ENCODE results near the gene PPP1R12C. TPM values are rescaled to one million over a fixed set of nuclear protein-coding genes. Genes with fewer than 3 reads are reported as not detected.

The PPP1R12C gene
- total and polyA plus RNA-seq, 2 donors from 2014 or later, result 89.0 to 146 TPM

DNA sequence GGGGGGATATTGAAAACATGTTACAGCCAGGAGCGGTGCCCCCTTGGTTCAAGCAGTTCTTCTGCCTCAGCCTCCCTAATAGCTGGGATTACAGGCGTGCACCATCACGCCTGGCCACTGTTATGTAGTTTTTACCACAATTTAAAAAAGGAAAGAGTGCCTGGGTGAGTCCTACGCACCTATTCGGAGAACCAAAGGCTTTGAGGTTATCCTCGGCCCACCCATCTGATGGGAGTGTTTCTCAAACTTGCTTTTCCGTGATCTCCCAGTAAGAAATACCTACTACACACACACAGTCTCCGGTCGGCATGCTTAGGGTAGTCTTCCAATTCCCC is 75.1 kb downstream of the PPP1R12C start:
- Histone ChIP-seq H3K36me3 (ENCODE audit: control insufficient read depth in 2 of 3, insufficient read depth in 3 of 3, low read length in 3 of 3) (peaks cover 0 to 13% (median 8%) of the 10 kb centered on the region in 3 donors), H3K4me1 (ENCODE audit: control insufficient read depth in 2 of 3, insufficient read depth in 2 of 3, low read depth in 1 of 3, low read length in 3 of 3) (no peaks in the 10 kb centered on the region), H3K4me3 (ENCODE audit: low read length in 3 of 3) (no peak overlapping the region), H3K27me3 (ENCODE audit: control insufficient read depth, insufficient read depth, low read length) (no peaks in the 10 kb centered on the region), H3K9me3 (ENCODE audit: control insufficient read depth in 2 of 3, insufficient read depth in 1 of 3, low read length in 3 of 3) (no peaks in the 10 kb centered on the region), H3K9ac (ENCODE audit: low read length in 3 of 3) (no peak overlapping the region), H3K27ac (ENCODE audit: low read depth in 2 of 2, low read length in 2 of 2) (no peak overlapping the region)
- FAIRE-seq (no peak), DNase-seq (no peak)
- intact Hi-C loops (cut with DNase I), result no loop called here
- TF ChIP-seq, protein P1, sequence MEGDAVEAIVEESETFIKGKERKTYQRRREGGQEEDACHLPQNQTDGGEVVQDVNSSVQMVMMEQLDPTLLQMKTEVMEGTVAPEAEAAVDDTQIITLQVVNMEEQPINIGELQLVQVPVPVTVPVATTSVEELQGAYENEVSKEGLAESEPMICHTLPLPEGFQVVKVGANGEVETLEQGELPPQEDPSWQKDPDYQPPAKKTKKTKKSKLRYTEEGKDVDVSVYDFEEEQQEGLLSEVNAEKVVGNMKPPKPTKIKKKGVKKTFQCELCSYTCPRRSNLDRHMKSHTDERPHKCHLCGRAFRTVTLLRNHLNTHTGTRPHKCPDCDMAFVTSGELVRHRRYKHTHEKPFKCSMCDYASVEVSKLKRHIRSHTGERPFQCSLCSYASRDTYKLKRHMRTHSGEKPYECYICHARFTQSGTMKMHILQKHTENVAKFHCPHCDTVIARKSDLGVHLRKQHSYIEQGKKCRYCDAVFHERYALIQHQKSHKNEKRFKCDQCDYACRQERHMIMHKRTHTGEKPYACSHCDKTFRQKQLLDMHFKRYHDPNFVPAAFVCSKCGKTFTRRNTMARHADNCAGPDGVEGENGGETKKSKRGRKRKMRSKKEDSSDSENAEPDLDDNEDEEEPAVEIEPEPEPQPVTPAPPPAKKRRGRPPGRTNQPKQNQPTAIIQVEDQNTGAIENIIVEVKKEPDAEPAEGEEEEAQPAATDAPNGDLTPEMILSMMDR (IDR thresholded peaks at IDR 0.05; ENCODE audit: borderline replicate concordance, extremely low read depth, insufficient read depth), result no peak

DNA sequence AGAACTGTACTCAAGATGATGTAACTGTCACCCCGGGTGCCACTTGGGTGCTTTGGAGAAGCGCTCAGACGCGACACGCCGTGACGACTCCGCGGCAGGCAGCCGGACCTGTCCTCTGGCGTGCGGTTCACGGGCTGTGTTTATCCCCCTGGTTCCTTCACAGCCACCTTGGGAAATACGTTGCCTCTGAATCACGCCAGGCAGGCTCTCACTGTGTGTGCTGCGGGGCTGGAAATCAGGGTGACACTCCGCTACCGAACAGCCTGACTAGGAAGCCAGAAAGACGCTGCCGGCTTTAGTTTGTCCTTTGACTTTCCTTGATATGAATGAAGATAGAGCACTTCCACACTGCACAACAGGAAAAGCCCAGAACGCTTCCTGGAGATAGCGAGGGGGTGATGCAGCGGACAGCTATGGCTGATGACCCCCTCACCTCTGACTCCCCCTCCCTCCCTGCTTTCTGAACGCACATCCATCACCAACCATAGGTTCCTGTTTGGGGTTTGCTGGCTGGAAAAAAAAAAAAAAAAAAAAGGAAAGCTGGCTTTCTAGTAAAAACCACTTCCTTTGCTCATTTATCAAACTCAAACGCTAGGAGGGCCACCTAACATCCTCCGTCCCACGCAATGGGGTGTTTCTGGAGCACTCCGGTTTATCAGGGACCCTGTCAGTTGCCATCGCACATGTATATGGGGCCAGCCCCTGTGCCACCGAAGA is 75.7 kb downstream of the PPP1R12C start:
- peak overlapping the region in 1 of 2 donors; percentile 32 for H3K27ac ChIP-seq (ENCODE audit: low read depth in 2 of 2, low read length in 2 of 2)
- no peak overlapping the region for H3K9ac ChIP-seq (ENCODE audit: low read length in 3 of 3)
- intact Hi-C loops (cut with DNase I), result no loop called here
- H3K36me3 ChIP-seq (ENCODE audit: control insufficient read depth in 2 of 3, insufficient read depth in 3 of 3, low read length in 3 of 3), result peaks cover 0 to 10% (median 8%) of the 10 kb centered on the region in 3 donors
- no peaks in the 10 kb centered on the region for H3K9me3 ChIP-seq (ENCODE audit: control insufficient read depth in 2 of 3, insufficient read depth in 1 of 3, low read length in 3 of 3)
- DNase-seq (peak in 2 of 5 donors; percentile 40 to 48), FAIRE-seq (no peak)
- TF ChIP-seq, protein P1 (IDR thresholded peaks at IDR 0.05; ENCODE audit: borderline replicate concordance, extremely low read depth, insufficient read depth), result no peak
- H3K4me1 ChIP-seq (ENCODE audit: control insufficient read depth in 2 of 3, insufficient read depth in 2 of 3, low read depth in 1 of 3, low read length in 3 of 3), result no peaks in the 10 kb centered on the region
- no peaks in the 10 kb centered on the region for H3K27me3 ChIP-seq (ENCODE audit: control insufficient read depth, insufficient read depth, low read length)
- H3K4me3 ChIP-seq (ENCODE audit: low read length in 3 of 3), result no peak overlapping the region

DNA sequence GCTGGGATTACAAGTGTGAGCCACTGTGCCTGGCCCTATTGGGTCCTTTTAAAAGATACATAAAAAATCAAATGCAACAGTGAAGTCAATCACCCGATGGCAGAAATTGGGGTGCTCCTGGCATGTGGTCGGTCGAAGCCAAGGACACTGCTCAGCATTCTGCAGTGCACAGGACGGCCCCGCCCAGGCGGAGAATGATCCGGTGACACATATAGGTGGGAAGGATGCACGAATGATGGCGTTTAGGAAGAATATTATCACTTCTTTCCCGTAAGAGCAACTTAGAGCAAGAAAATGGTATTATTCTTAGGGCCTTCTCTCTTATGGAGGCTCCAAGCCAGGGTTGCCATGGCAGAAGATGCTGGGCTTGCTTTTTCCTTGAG is 76.2 kb downstream of the PPP1R12C start:
- FAIRE-seq, result no peak
- H3K27me3 ChIP-seq (ENCODE audit: control insufficient read depth, insufficient read depth, low read length), result no peaks in the 10 kb centered on the region
- no peak overlapping the region for H3K4me3 ChIP-seq (ENCODE audit: low read length in 3 of 3)
- H3K9me3 ChIP-seq (ENCODE audit: control insufficient read depth in 2 of 3, insufficient read depth in 1 of 3, low read length in 3 of 3), result no peaks in the 10 kb centered on the region
- peak in 1 of 5 donors; percentile 32 for DNase-seq
- no peaks in the 10 kb centered on the region for H3K4me1 ChIP-seq (ENCODE audit: control insufficient read depth in 2 of 3, insufficient read depth in 2 of 3, low read depth in 1 of 3, low read length in 3 of 3)
- intact Hi-C loops (cut with DNase I), result no loop called here
- no peak overlapping the region for H3K9ac ChIP-seq (ENCODE audit: low read length in 3 of 3)
- TF ChIP-seq, protein P1 (IDR thresholded peaks at IDR 0.05; ENCODE audit: borderline replicate concordance, extremely low read depth, insufficient read depth), result no peak
- H3K27ac ChIP-seq (ENCODE audit: low read depth in 2 of 2, low read length in 2 of 2), result peak overlapping the region in 1 of 2 donors; percentile 32
- peaks cover 0 to 7% (median 6%) of the 10 kb centered on the region in 3 donors for H3K36me3 ChIP-seq (ENCODE audit: control insufficient read depth in 2 of 3, insufficient read depth in 3 of 3, low read length in 3 of 3)

Small RNA genes within 50 kb of the gene (microRNA-seq; reads per million reads assigned to microRNA genes)
- not detected for gene MIR7975

Other genes starting within 250 kb of the PPP1R12C start
- gene FCAR, start 243.4 kb downstream of the PPP1R12C start, total RNA-seq, result 1.8 TPM
- not detected for gene FCAR, start 243.4 kb downstream of the PPP1R12C start, polyA plus RNA-seq (ENCODE audit: insufficient read depth, low read depth, low replicate concordance)
- 0.91 TPM for gene NCR1, start 211.5 kb downstream of the PPP1R12C start, total RNA-seq
- gene NCR1, start 211.5 kb downstream of the PPP1R12C start, polyA plus RNA-seq (ENCODE audit: insufficient read depth, low read depth, low replicate concordance), result not detected
- gene NLRP7, start 170.1 kb downstream of the PPP1R12C start, total RNA-seq, result 0.16 TPM
- not detected for gene NLRP7, start 170.1 kb downstream of the PPP1R12C start, polyA plus RNA-seq (ENCODE audit: insufficient read depth, low read depth, low replicate concordance)
- gene NLRP2, start 151.3 kb downstream of the PPP1R12C start, total RNA-seq, result 34.4 TPM
- 2.2 TPM for gene NLRP2, start 151.3 kb downstream of the PPP1R12C start, polyA plus RNA-seq (ENCODE audit: insufficient read depth, low read depth, low replicate concordance)
- 0.35 TPM for gene GP6, start 79.4 kb downstream of the PPP1R12C start, total RNA-seq
- gene GP6, start 79.4 kb downstream of the PPP1R12C start, polyA plus RNA-seq (ENCODE audit: insufficient read depth, low read depth, low replicate concordance), result 0.73 TPM
- 38.7 TPM for gene RDH13, start 54.5 kb downstream of the PPP1R12C start, total RNA-seq
- gene RDH13, start 54.5 kb downstream of the PPP1R12C start, polyA plus RNA-seq (ENCODE audit: insufficient read depth, low read depth, low replicate concordance), result 24.9 TPM
- 95.0 TPM for gene EPS8L1, start 41.8 kb downstream of the PPP1R12C start, total RNA-seq
- gene EPS8L1, start 41.8 kb downstream of the PPP1R12C start, polyA plus RNA-seq (ENCODE audit: insufficient read depth, low read depth, low replicate concordance), result 45.4 TPM
- gene TNNT1, start 31.6 kb upstream of the PPP1R12C start, total RNA-seq, result not detected
- gene TNNT1, start 31.6 kb upstream of the PPP1R12C start, polyA plus RNA-seq (ENCODE audit: insufficient read depth, low read depth, low replicate concordance), result not detected
- gene TNNI3, start 40.1 kb upstream of the PPP1R12C start, total RNA-seq, result 0.41 TPM
- gene TNNI3, start 40.1 kb upstream of the PPP1R12C start, polyA plus RNA-seq (ENCODE audit: insufficient read depth, low read depth, low replicate concordance), result 1.7 TPM
- 11.4 TPM for gene DNAAF3, start 49.0 kb upstream of the PPP1R12C start, total RNA-seq
- 5.1 TPM for gene DNAAF3, start 49.0 kb upstream of the PPP1R12C start, polyA plus RNA-seq (ENCODE audit: insufficient read depth, low read depth, low replicate concordance)
- gene SYT5, start 62.7 kb upstream of the PPP1R12C start, total RNA-seq, result not detected
- not detected for gene SYT5, start 62.7 kb upstream of the PPP1R12C start, polyA plus RNA-seq (ENCODE audit: insufficient read depth, low read depth, low replicate concordance)
- 2.8 TPM for gene PTPRH, start 91.9 kb upstream of the PPP1R12C start, total RNA-seq
- not detected for gene PTPRH, start 91.9 kb upstream of the PPP1R12C start, polyA plus RNA-seq (ENCODE audit: insufficient read depth, low read depth, low replicate concordance)
- 3.3 TPM for gene TMEM86B, start 111.1 kb upstream of the PPP1R12C start, total RNA-seq
- 4.6 TPM for gene TMEM86B, start 111.1 kb upstream of the PPP1R12C start, polyA plus RNA-seq (ENCODE audit: insufficient read depth, low read depth, low replicate concordance)
- 61.6 TPM for gene PPP6R1, start 141.4 kb upstream of the PPP1R12C start, total RNA-seq
- 30.6 TPM for gene PPP6R1, start 141.4 kb upstream of the PPP1R12C start, polyA plus RNA-seq (ENCODE audit: insufficient read depth, low read depth, low replicate concordance)
- gene HSPBP1, start 162.5 kb upstream of the PPP1R12C start, total RNA-seq, result 37.6 TPM
- gene HSPBP1, start 162.5 kb upstream of the PPP1R12C start, polyA plus RNA-seq (ENCODE audit: insufficient read depth, low read depth, low replicate concordance), result 55.9 TPM
- gene BRSK1, start 166.4 kb upstream of the PPP1R12C start, total RNA-seq, result 6.5 TPM
- gene BRSK1, start 166.4 kb upstream of the PPP1R12C start, polyA plus RNA-seq (ENCODE audit: insufficient read depth, low read depth, low replicate concordance), result 1.4 TPM
- gene TMEM150B, start 207.7 kb upstream of the PPP1R12C start, total RNA-seq, result 3.6 TPM
- 5.4 TPM for gene TMEM150B, start 207.7 kb upstream of the PPP1R12C start, polyA plus RNA-seq (ENCODE audit: insufficient read depth, low read depth, low replicate concordance)
- gene KMT5C, start 222.2 kb upstream of the PPP1R12C start, total RNA-seq, result 13.0 TPM
- 4.1 TPM for gene KMT5C, start 222.2 kb upstream of the PPP1R12C start, polyA plus RNA-seq (ENCODE audit: insufficient read depth, low read depth, low replicate concordance)
- 3.8 TPM for gene COX6B2, start 237.1 kb upstream of the PPP1R12C start, total RNA-seq
- 0.62 TPM for gene COX6B2, start 237.1 kb upstream of the PPP1R12C start, polyA plus RNA-seq (ENCODE audit: insufficient read depth, low read depth, low replicate concordance)
- not detected for gene GARIN5B, start 245.6 kb upstream of the PPP1R12C start, total RNA-seq
- gene GARIN5B, start 245.6 kb upstream of the PPP1R12C start, polyA plus RNA-seq (ENCODE audit: insufficient read depth, low read depth, low replicate concordance), result not detected